IPS-15b (cell line): ENCODE measurements around the gene AQP2.

Experiments
- H3K27me3 ChIP-seq: one replicate; pipeline ENCODE4 v1.6.1; 2013; ENCODE audit warnings: low read length; ENCODE audit not compliant: control insufficient read depth, insufficient read depth
- H3K36me3 ChIP-seq: one replicate; pipeline ENCODE4 v1.6.1; 2013; ENCODE audit warnings: low read length; ENCODE audit not compliant: control insufficient read depth, insufficient read depth
- H3K4me1 ChIP-seq: one replicate; pipeline ENCODE4 v1.6.1; 2013; ENCODE audit warnings: mild to moderate bottlenecking, low read length; ENCODE audit not compliant: control insufficient read depth, insufficient read depth
- H3K4me3 ChIP-seq: one replicate; pipeline ENCODE4 v1.5.1; 2013; ENCODE audit warnings: low read depth, low read length
- H3K9ac ChIP-seq: one replicate; pipeline ENCODE4 v1.6.1; 2013; ENCODE audit warnings: low read depth, mild to moderate bottlenecking, low read length
- H3K9me3 ChIP-seq: one replicate; pipeline ENCODE4 v1.6.1; 2013; ENCODE audit warnings: mild to moderate bottlenecking, low read length; ENCODE audit not compliant: control insufficient read depth, insufficient read depth

AQP2 gene

GRCh38 chr12:49972129-49972528, 21.6 kb downstream of the AQP2 start:
- peaks cover 3% of the 10 kb centered on the region for H3K4me1 ChIP-seq
- H3K36me3 ChIP-seq, result no peaks in the 10 kb centered on the region
- H3K4me3 ChIP-seq, result no peak overlapping the region
- no peaks in the 10 kb centered on the region for H3K9me3 ChIP-seq
- no peak overlapping the region for H3K9ac ChIP-seq
- H3K27me3 ChIP-seq, result peaks cover 25% of the 10 kb centered on the region

GRCh38 chr12:49972641-49973360, 22.3 kb downstream of the AQP2 start, which contains the start of gene AQP6:
Gene AQP6, plus strand, starts transcription at chr12:49972947. Its CDS starts 227 bp downstream, at chr12:49973174.
- Histone ChIP-seq H3K4me3 (no peak within 1 kb of the TSS), H3K36me3 (no peaks in the 10 kb centered on the region), H3K9ac (no peak within 1 kb of the TSS), H3K4me1 (peaks cover 1% of the 10 kb centered on the region), H3K27me3 (peaks cover 22% of the 10 kb centered on the region), H3K9me3 (no peaks in the 10 kb centered on the region)

- Histone ChIP-seq H3K9ac (no peak overlapping the region), H3K27me3 (peaks cover 16% of the 10 kb centered on the region), H3K4me3 (no peak overlapping the region), H3K9me3 (no peaks in the 10 kb centered on the region), H3K36me3 (no peaks in the 10 kb centered on the region), H3K4me1 (no peaks in the 10 kb centered on the region)
Observed at GRCh38 chr12:49973361-49973830, 22.9 kb downstream of the AQP2 start.

GRCh38 chr12:49974231-49974675, 23.7 kb downstream of the AQP2 start:
- Histone ChIP-seq H3K9ac (no peak overlapping the region), H3K4me1 (peaks cover 2% of the 10 kb centered on the region), H3K4me3 (no peak overlapping the region), H3K9me3 (no peaks in the 10 kb centered on the region), H3K27me3 (peaks cover 12% of the 10 kb centered on the region), H3K36me3 (no peaks in the 10 kb centered on the region)

- H3K4me1 ChIP-seq, result peaks cover 2% of the 10 kb centered on the region
- no peak overlapping the region for H3K9ac ChIP-seq
- no peak overlapping the region for H3K4me3 ChIP-seq
- peaks cover 7% of the 10 kb centered on the region for H3K27me3 ChIP-seq
- H3K36me3 ChIP-seq, result no peaks in the 10 kb centered on the region
- no peaks in the 10 kb centered on the region for H3K9me3 ChIP-seq
Observed at GRCh38 chr12:49974677-49975317, 24.3 kb downstream of the AQP2 start.

GRCh38 chr12:49975318-49975761, 24.8 kb downstream of the AQP2 start:
- H3K9ac ChIP-seq, result no peak overlapping the region
- peaks cover 4% of the 10 kb centered on the region for H3K27me3 ChIP-seq
- H3K9me3 ChIP-seq, result no peaks in the 10 kb centered on the region
- H3K4me3 ChIP-seq, result no peak overlapping the region
- peaks cover 2% of the 10 kb centered on the region for H3K4me1 ChIP-seq
- no peaks in the 10 kb centered on the region for H3K36me3 ChIP-seq

- Histone ChIP-seq H3K36me3 (no peaks in the 10 kb centered on the region), H3K4me1 (peaks cover 2% of the 10 kb centered on the region)
Observed at GRCh38 chr12:49976557-49976956, 26.0 kb downstream of the AQP2 start.

GRCh38 chr12:49978125-49978524, 27.6 kb downstream of the AQP2 start:
- H3K9ac ChIP-seq, result no peak overlapping the region
- no peak overlapping the region for H3K4me3 ChIP-seq
- H3K9me3 ChIP-seq, result no peaks in the 10 kb centered on the region
- H3K27me3 ChIP-seq, result no peaks in the 10 kb centered on the region
- no peaks in the 10 kb centered on the region for H3K36me3 ChIP-seq
- H3K4me1 ChIP-seq, result peaks cover 2% of the 10 kb centered on the region

More at GRCh38 chr12:49976557-49976956, 26.0 kb downstream of the AQP2 start:
- no peak overlapping the region for H3K4me3 ChIP-seq
- H3K9ac ChIP-seq, result no peak overlapping the region
- no peaks in the 10 kb centered on the region for H3K9me3 ChIP-seq
- peaks cover under 1% of the 10 kb centered on the region for H3K27me3 ChIP-seq

- Histone ChIP-seq H3K4me3 (no peak overlapping the region), H3K36me3 (no peaks in the 10 kb centered on the region), H3K9ac (no peak overlapping the region), H3K4me1 (peaks cover 2% of the 10 kb centered on the region), H3K27me3 (no peaks in the 10 kb centered on the region), H3K9me3 (no peaks in the 10 kb centered on the region)
Observed at GRCh38 chr12:49979016-49979586, 28.6 kb downstream of the AQP2 start.

GRCh38 chr12:49979791-49980190, 29.3 kb downstream of the AQP2 start:
- no peak overlapping the region for H3K4me3 ChIP-seq
- no peaks in the 10 kb centered on the region for H3K9me3 ChIP-seq
- no peaks in the 10 kb centered on the region for H3K36me3 ChIP-seq
- H3K4me1 ChIP-seq, result peaks cover 5% of the 10 kb centered on the region
- no peak overlapping the region for H3K9ac ChIP-seq
- H3K27me3 ChIP-seq, result no peaks in the 10 kb centered on the region

GRCh38 chr12:49980501-49981349, 30.2 kb downstream of the AQP2 start:
- Histone ChIP-seq H3K9ac (no peak overlapping the region), H3K4me1 (peaks cover 5% of the 10 kb centered on the region), H3K9me3 (no peaks in the 10 kb centered on the region), H3K36me3 (no peaks in the 10 kb centered on the region), H3K4me3 (no peak overlapping the region), H3K27me3 (no peaks in the 10 kb centered on the region)
